ENCODE data around the gene TBL3. TPM values are rescaled to one million over a fixed set of nuclear protein-coding genes. Genes with fewer than 3 reads are reported as not detected.
"Not testable (repeated sequence)": the region's sequence is repeated elsewhere in the genome, so short reads cannot be mapped to it uniquely, and the experiment has no call there.

The TBL3 gene
- total and polyA plus RNA-seq, 7 experiments from 2014 or later, result 17.2 to 89.8 (median 32.8) TPM

DNA sequence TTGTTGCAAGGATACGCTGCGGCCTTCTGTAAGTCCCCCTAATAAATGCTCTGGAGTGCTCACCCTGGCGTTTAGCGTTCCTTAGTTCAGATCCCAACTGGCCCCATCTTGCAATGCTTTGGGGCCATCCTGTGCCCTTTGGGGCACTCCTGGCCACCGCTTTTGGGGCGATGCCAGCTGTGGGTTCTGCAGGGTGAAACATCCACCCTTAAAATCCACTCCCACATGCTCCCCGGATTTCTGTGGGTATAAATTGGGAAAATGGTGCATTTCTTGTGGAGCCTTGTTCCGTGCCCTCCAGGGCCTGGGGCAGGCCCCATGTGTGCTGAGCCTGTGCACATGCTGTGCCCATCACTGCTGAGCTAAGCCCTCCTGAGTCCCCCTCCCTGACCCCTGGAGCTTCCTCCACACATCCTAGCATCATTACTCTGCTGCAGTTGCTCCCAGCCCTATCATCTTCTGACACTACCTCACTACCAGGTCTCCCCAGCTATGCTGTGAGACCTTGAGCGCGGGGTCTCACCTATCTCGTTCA lies 34.8 kb upstream of the TBL3 start:
- H3K4me3 ChIP-seq (ENCODE audit: low read length), result no peak overlapping the region
- Mint-ChIP-seq H3K4me1 (peaks cover 0 to 11% (median 7%) of the 10 kb centered on the region in 7 donors), H3K27ac (no peak overlapping the region), H3K4me3 (no peak overlapping the region), H3K27me3 (no peaks in the 10 kb centered on the region), H3K36me3 (peaks cover 0 to 5% (median 0%) of the 10 kb centered on the region in 5 donors), H3K9me3 (no peaks in the 10 kb centered on the region)
- DNase-seq, result no peak
- CTCF ChIA-PET, result interaction anchor here (0.8 kb wide), 1 partner anchor 8 kb away, joined by 4 read pairs; no protein-coding TSS in a partner anchor
- H3K9me3 ChIP-seq (ENCODE audit: control insufficient read depth in 2 of 3, low read length in 3 of 3), result no peaks in the 10 kb centered on the region
- intact Hi-C loops (cut with micrococcal nuclease), result no loop called here
- no peak overlapping the region for H3K27ac ChIP-seq (ENCODE audit: low read depth, low read length)
- no peaks in the 10 kb centered on the region for H3K27me3 ChIP-seq (ENCODE audit: control insufficient read depth in 2 of 2, insufficient read depth in 2 of 2, low read length in 2 of 2)
- POLR2A ChIA-PET, result no interaction called here
- peaks cover under 1 to 3% of the 10 kb centered on the region in 2 donors for H3K4me1 ChIP-seq (ENCODE audit: control insufficient read depth in 2 of 2, insufficient read depth in 2 of 2, low read length in 2 of 2)
- ATAC-seq, result no peak
- peaks cover 0 to 28% (median 4%) of the 10 kb centered on the region in 3 experiments for H3K36me3 ChIP-seq (ENCODE audit: control insufficient read depth in 2 of 3, insufficient read depth in 3 of 3, low read length in 3 of 3)

DNA sequence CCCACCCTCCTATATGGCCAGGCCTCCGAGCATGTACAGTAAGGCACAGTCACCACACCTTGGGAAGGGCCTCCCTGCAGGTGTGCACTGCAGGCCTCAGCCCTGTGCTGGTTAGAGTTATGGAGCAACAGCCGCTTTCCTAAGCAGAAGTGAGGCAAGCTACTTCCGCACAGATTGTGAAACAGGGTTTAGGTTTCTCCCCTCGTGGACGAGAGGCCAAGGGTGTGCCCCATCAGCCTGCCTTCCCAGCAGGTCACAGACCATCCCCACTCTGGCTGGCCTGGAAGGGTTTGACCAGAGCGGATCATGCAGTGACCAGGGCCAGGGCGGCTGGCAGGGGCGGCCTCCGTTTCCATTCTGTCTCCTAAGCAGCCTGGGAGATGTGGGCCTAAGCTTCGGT lies 33.5 kb upstream of the TBL3 start:
- H3K36me3 Mint-ChIP-seq, result peaks cover 0 to 5% (median 0%) of the 10 kb centered on the region in 5 donors
- H3K4me3 ChIP-seq (ENCODE audit: low read length), result no peak overlapping the region
- intact Hi-C loops (cut with micrococcal nuclease), result no loop called here

DNA sequence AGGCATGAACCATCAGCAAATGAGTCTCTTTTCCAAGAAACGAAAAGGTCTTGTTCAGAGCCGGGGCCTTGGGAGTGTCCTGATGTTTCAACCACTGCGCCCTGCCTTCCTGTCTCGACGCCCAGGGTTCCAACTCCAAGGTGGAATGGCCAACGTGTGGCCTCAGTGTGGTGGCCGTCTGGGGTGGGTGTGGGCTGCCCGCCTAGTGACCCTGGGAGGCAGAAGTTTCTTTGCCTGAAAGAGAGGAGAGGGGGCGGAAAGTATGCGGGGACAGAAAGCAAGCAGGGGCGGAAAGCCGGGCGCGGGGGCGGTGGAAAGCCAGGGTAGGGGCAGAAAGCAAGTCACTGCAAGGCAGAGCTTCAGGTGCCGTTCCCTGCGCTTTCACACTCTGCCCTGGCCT lies 32.9 kb upstream of the TBL3 start:
- no peak overlapping the region for H3K27ac ChIP-seq (ENCODE audit: low read depth, low read length)
- intact Hi-C loops (cut with micrococcal nuclease), result no loop called here
- H3K4me3 Mint-ChIP-seq, result peak overlapping the region in 1 of 10 donors; percentile 61
- no peaks in the 10 kb centered on the region for H3K9me3 Mint-ChIP-seq
- H3K27ac Mint-ChIP-seq, result no peak overlapping the region
- ChIA-PET POLR2A (interaction anchor here (1.2 kb wide), 1 partner anchor 26 kb away, joined by 4 read pairs; the partner anchor contains the start of gene RPS2), CTCF (no interaction called here)
- ATAC-seq, result no peak
- H3K27me3 Mint-ChIP-seq, result no peaks in the 10 kb centered on the region
- peaks cover 6 to 7% of the 10 kb centered on the region in 2 donors for H3K4me1 ChIP-seq (ENCODE audit: control insufficient read depth in 2 of 2, insufficient read depth in 2 of 2, low read length in 2 of 2)
- H3K4me1 Mint-ChIP-seq, result peaks cover 4 to 16% (median 11%) of the 10 kb centered on the region in 7 donors
- DNase-seq, result no peak
- H3K9me3 ChIP-seq (ENCODE audit: control insufficient read depth in 2 of 3, low read length in 3 of 3), result no peaks in the 10 kb centered on the region
- peaks cover 0 to 5% (median 0%) of the 10 kb centered on the region in 5 donors for H3K36me3 Mint-ChIP-seq
- no peak overlapping the region for H3K4me3 ChIP-seq (ENCODE audit: low read length)
- peaks cover 0 to 28% (median 4%) of the 10 kb centered on the region in 3 experiments for H3K36me3 ChIP-seq (ENCODE audit: control insufficient read depth in 2 of 3, insufficient read depth in 3 of 3, low read length in 3 of 3)
- H3K27me3 ChIP-seq (ENCODE audit: control insufficient read depth in 2 of 2, insufficient read depth in 2 of 2, low read length in 2 of 2), result no peaks in the 10 kb centered on the region

More for the DNA sequence above, 33.5 kb upstream of the TBL3 start:
- Mint-ChIP-seq H3K4me1 (peaks cover 0 to 11% (median 9%) of the 10 kb centered on the region in 7 donors), H3K9me3 (no peaks in the 10 kb centered on the region), H3K27ac (no peak overlapping the region), H3K4me3 (no peak overlapping the region), H3K27me3 (no peaks in the 10 kb centered on the region)
- ChIA-PET POLR2A (no interaction called here), CTCF (no interaction called here)
- peaks cover 6 to 7% of the 10 kb centered on the region in 2 donors for H3K4me1 ChIP-seq (ENCODE audit: control insufficient read depth in 2 of 2, insufficient read depth in 2 of 2, low read length in 2 of 2)
- peaks cover 0 to 28% (median 4%) of the 10 kb centered on the region in 3 experiments for H3K36me3 ChIP-seq (ENCODE audit: control insufficient read depth in 2 of 3, insufficient read depth in 3 of 3, low read length in 3 of 3)
- DNase-seq, result no peak
- peak; percentile 2 for ATAC-seq
- no peaks in the 10 kb centered on the region for H3K27me3 ChIP-seq (ENCODE audit: control insufficient read depth in 2 of 2, insufficient read depth in 2 of 2, low read length in 2 of 2)
- H3K9me3 ChIP-seq (ENCODE audit: control insufficient read depth in 2 of 3, low read length in 3 of 3), result no peaks in the 10 kb centered on the region
- no peak overlapping the region for H3K27ac ChIP-seq (ENCODE audit: low read depth, low read length)

DNA sequence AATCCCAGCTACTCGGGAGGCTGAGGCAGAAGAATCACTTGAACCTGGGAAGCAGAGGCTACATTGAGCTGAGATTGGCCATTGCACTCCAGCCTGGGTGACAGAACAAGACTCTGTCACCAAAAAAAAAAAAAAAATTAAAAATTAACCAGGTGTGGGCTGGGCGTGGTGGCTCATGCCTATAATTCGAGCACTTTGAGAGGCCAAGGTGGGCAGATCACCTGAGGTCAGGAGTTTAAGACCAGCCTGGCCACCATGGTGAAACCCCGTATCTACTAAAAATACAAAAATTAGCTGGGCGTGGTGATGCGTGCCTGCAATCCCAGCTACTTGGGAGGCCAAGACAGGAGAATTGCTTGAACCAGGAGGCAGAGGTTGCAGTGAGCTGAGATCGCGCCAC lies 32.0 kb upstream of the TBL3 start:
- ChIA-PET POLR2A (interaction anchor here (1.2 to 5.0 kb wide), 3 partner anchors 25 to 157 kb away, joined by 4 to 52 read pairs (median 6); partner anchors contain the start of genes NUBP2, RPS2 and SPSB3), CTCF (interaction anchor here (0.6 kb wide), 2 partner anchors 12 to 75 kb away, joined by 3 read pairs; no protein-coding TSS in a partner anchor)
- H3K27ac ChIP-seq (ENCODE audit: low read depth, low read length); ATAC-seq; H3K4me1 ChIP-seq (ENCODE audit: control insufficient read depth in 2 of 2, insufficient read depth in 2 of 2, low read length in 2 of 2); DNase-seq; H3K4me3 Mint-ChIP-seq; H3K27ac Mint-ChIP-seq; H3K9me3 Mint-ChIP-seq; H3K27me3 ChIP-seq (ENCODE audit: control insufficient read depth in 2 of 2, insufficient read depth in 2 of 2, low read length in 2 of 2); H3K4me3 ChIP-seq (ENCODE audit: low read length); H3K36me3 Mint-ChIP-seq; H3K27me3 Mint-ChIP-seq; H3K9me3 ChIP-seq (ENCODE audit: control insufficient read depth in 2 of 3, low read length in 3 of 3): not testable (repeated sequence)
- peaks cover 0 to 28% (median 4%) of the 10 kb centered on the region in 3 experiments for H3K36me3 ChIP-seq (ENCODE audit: control insufficient read depth in 2 of 3, insufficient read depth in 3 of 3, low read length in 3 of 3)
- peaks cover 4 to 23% (median 11%) of the 10 kb centered on the region in 7 donors for H3K4me1 Mint-ChIP-seq
- intact Hi-C loops (cut with micrococcal nuclease), result loop anchor here in 1 of 2 donors (5.0 to 10.0 kb wide), 5 partner anchors 235 to 633 kb away; partner anchors contain the start of genes CRAMP1, IFT140, MAPK8IP3 and TELO2

DNA sequence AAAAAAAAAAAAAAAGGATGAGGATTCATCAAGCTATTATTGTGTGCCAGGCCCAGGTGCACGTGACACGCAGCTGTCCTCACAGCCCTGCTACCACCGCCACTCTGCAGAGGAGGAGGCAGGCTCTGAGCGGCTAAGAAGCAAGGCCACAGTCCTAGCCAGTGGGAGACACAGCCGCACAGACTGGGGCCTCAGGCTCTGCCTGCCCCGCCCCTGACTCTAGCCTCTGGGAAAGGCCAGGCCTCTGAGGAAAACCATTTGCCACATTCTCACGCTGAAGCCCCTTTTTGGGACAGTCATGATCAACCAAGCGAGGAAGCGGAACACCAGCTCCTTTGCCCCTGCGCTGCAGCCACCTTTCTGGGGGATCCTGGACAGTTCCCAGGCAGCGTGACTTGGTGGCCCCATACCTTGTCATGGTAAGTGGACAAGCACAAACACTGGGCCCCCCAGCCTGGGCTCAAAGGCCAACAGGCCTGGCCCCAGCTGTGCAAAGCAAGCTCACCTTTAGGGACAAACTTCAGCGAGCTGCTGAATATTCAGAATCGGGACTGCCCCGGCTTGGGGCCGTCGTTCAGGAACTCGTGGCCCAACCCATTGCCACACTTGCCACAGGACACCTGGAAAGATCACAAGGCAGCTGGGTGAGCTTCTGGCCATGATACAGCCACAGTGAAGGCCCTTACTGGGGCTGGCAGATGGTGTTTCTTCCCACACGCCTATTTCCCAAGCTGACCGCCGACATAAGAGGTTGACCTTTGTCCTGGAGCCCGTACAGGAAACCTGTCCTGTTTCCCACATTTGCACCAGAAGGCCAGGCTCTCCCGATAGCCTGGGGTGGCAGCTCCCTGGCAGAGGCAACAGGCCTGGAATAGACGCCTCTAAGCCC lies 31.3 kb upstream of the TBL3 start:
- H3K9me3 ChIP-seq (ENCODE audit: control insufficient read depth in 2 of 3, low read length in 3 of 3), result no peaks in the 10 kb centered on the region
- peaks cover 0 to 28% (median 4%) of the 10 kb centered on the region in 3 experiments for H3K36me3 ChIP-seq (ENCODE audit: control insufficient read depth in 2 of 3, insufficient read depth in 3 of 3, low read length in 3 of 3)
- intact Hi-C loops (cut with micrococcal nuclease), result loop anchor here in 1 of 2 donors (5.0 to 10.0 kb wide), 5 partner anchors 236 to 633 kb away; partner anchors contain the start of genes CRAMP1, IFT140, MAPK8IP3 and TELO2
- Mint-ChIP-seq H3K36me3 (peaks cover 0 to 5% (median 0%) of the 10 kb centered on the region in 5 donors), H3K9me3 (no peaks in the 10 kb centered on the region), H3K4me1 (peaks cover 4 to 24% (median 11%) of the 10 kb centered on the region in 7 donors), H3K4me3 (peak overlapping the region in 3 of 10 donors; percentile 13 to 45 (median 16)), H3K27ac (no peak overlapping the region), H3K27me3 (no peaks in the 10 kb centered on the region)
- H3K27me3 ChIP-seq (ENCODE audit: control insufficient read depth in 2 of 2, insufficient read depth in 2 of 2, low read length in 2 of 2), result no peaks in the 10 kb centered on the region
- H3K27ac ChIP-seq (ENCODE audit: low read depth, low read length), result no peak overlapping the region
- CTCF ChIA-PET, result interaction anchor here (0.5 to 1.3 kb wide), 3 partner anchors 11 to 235 kb away, joined by 3 to 7 read pairs (median 4); no protein-coding TSS in a partner anchor
- ATAC-seq (no peak), DNase-seq (no peak)
- peaks cover 6 to 7% of the 10 kb centered on the region in 2 donors for H3K4me1 ChIP-seq (ENCODE audit: control insufficient read depth in 2 of 2, insufficient read depth in 2 of 2, low read length in 2 of 2)
- POLR2A ChIA-PET, result interaction anchor here (2.3 to 5.0 kb wide), 2 partner anchors 24 to 158 kb away, joined by 6 to 52 read pairs; partner anchors contain the start of genes NUBP2, RPS2 and SPSB3
- no peak overlapping the region for H3K4me3 ChIP-seq (ENCODE audit: low read length)

Measured in naive thymus-derived CD4-positive, alpha-beta T cell (primary cell).